Stomach (tissue), 4 donors: Measurements from ENCODE around the gene NCK1.

ENCODE experiments used
- EP300 ChIP-seq: sonication (generic); formaldehyde crosslinking; IDR thresholded peaks from one replicate; pipeline ENCODE4 v1.6.1; 2017; ENCODE audit warnings: antibody characterized with exemption
- POLR2A ChIP-seq, 4 donors: fragments of 450-650 bp; IDR thresholded peaks; one replicate each; pipeline ENCODE4 v1.6.1; 2016; ENCODE audit warnings: antibody characterized with exemption in 4 of 4, control low read depth in 2 of 4, mild to moderate bottlenecking in 1 of 4, moderate library complexity in 1 of 4
- POLR2AphosphoS5 ChIP-seq, 3 donors: sonication (generic); formaldehyde crosslinking; IDR thresholded peaks; one replicate each; pipeline ENCODE4 v1.6.1; 2016; ENCODE audit warnings: antibody characterized with exemption in 3 of 3
- TF ChIP-seq, protein P1 (sequence below), 7 experiments: fragments of 450-650 bp in 4 of 7; fragments of 200-600 bp in 3 of 7; sonication (generic) in 3 of 7; IDR thresholded peaks; one replicate each; pipeline ENCODE4 v1.5.1; 2016 to 2019; ENCODE audit warnings: antibody characterized with exemption in 7 of 7, control low read depth in 2 of 7, mild to moderate bottlenecking in 1 of 7

DNA sequence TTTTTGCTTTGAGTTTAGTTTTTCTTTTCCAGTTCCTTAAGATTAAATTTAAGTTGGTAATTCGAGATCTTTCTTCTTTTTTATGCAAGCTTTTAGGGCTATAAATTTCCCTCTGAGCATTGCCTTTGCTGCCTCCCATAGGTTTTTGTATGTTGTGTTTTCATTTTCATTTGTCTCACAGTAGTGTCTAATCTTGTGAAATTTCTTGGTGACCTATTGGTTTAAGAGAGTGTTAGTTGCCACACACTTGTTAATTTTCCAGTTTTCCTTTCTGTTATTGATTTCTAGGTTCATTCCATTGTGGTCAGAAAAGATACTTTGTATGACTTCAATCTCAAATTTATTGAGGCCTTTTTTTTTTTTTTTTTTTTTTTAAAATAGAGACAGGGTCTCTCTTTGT lies 77.5 kb downstream of the NCK1 start:
- TF ChIP-seq, protein P1, sequence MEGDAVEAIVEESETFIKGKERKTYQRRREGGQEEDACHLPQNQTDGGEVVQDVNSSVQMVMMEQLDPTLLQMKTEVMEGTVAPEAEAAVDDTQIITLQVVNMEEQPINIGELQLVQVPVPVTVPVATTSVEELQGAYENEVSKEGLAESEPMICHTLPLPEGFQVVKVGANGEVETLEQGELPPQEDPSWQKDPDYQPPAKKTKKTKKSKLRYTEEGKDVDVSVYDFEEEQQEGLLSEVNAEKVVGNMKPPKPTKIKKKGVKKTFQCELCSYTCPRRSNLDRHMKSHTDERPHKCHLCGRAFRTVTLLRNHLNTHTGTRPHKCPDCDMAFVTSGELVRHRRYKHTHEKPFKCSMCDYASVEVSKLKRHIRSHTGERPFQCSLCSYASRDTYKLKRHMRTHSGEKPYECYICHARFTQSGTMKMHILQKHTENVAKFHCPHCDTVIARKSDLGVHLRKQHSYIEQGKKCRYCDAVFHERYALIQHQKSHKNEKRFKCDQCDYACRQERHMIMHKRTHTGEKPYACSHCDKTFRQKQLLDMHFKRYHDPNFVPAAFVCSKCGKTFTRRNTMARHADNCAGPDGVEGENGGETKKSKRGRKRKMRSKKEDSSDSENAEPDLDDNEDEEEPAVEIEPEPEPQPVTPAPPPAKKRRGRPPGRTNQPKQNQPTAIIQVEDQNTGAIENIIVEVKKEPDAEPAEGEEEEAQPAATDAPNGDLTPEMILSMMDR (IDR thresholded peaks at IDR 0.05), result no peak
- TF ChIP-seq POLR2A (IDR thresholded peaks at IDR 0.05) (no peak), POLR2AphosphoS5 (IDR thresholded peaks at IDR 0.05) (no peak), EP300 (no peak)
